Ovary (tissue), 3 donors: Measurements from ENCODE around the gene CENPU.

Source experiments
- POLR2A ChIP-seq: fragments of 450-650 bp; IDR thresholded peaks from one replicate; pipeline ENCODE4 v1.6.1; 2017; ENCODE audit warnings: antibody characterized with exemption, mild to moderate bottlenecking, moderate library complexity
- TF ChIP-seq, protein P1 (sequence below), 3 donors: fragments of 450-650 bp in 2 of 3; fragments of 200-600 bp in 1 of 3; IDR thresholded peaks; one replicate each; pipeline versions ENCODE4 v1.5.1 to v1.8.0; 2016 to 2022; ENCODE audit warnings: antibody characterized with exemption in 3 of 3, mild to moderate bottlenecking in 1 of 3
- donor health status: DM: no; HTN: no; CAD: no.

- TF ChIP-seq, protein P1, sequence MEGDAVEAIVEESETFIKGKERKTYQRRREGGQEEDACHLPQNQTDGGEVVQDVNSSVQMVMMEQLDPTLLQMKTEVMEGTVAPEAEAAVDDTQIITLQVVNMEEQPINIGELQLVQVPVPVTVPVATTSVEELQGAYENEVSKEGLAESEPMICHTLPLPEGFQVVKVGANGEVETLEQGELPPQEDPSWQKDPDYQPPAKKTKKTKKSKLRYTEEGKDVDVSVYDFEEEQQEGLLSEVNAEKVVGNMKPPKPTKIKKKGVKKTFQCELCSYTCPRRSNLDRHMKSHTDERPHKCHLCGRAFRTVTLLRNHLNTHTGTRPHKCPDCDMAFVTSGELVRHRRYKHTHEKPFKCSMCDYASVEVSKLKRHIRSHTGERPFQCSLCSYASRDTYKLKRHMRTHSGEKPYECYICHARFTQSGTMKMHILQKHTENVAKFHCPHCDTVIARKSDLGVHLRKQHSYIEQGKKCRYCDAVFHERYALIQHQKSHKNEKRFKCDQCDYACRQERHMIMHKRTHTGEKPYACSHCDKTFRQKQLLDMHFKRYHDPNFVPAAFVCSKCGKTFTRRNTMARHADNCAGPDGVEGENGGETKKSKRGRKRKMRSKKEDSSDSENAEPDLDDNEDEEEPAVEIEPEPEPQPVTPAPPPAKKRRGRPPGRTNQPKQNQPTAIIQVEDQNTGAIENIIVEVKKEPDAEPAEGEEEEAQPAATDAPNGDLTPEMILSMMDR (IDR thresholded peaks at IDR 0.05): no peak
- TF ChIP-seq POLR2A: no peak
These were observed 26.8 kb upstream of the CENPU start for GRCh38 chr4:184760681-184761080.
